Effector CD8-positive, alpha-beta T cell (primary cell): ENCODE results near the gene CPOX.

Experiments used
- DNase-seq: peaks from one replicate; lab custom pipeline; 2025; lab: John Stamatoyannopoulos, UW

Gene CPOX

GRCh38 chr3:98534734-98535133, 58.7 kb downstream of the CPOX start:
- DNase-seq: no peak

DNA sequence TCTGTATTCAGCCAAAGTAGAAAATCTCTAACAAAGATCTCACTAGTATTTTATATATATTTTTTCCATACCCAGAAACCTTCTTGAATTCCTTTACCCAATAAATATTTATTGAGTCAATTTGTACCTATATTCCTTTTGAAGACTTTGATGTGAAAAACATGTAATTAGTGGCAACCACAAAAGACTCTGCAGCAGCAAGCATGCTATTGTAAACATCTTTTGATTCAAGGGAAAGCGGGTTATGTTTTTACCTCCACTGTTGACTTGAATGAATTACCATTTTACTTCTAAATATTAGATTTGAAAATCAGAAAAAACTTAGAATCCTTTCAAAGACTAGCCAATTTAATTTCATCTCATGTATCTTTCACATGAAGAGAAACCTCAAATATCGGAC, 59.2 kb downstream of the CPOX start:
- no peak for DNase-seq

GRCh38 chr3:98532709-98533571, 60.5 kb downstream of the CPOX start:
- no peak for DNase-seq

GRCh38 chr3:98532275-98532637, 61.2 kb downstream of the CPOX start:
- no peak for DNase-seq

DNA sequence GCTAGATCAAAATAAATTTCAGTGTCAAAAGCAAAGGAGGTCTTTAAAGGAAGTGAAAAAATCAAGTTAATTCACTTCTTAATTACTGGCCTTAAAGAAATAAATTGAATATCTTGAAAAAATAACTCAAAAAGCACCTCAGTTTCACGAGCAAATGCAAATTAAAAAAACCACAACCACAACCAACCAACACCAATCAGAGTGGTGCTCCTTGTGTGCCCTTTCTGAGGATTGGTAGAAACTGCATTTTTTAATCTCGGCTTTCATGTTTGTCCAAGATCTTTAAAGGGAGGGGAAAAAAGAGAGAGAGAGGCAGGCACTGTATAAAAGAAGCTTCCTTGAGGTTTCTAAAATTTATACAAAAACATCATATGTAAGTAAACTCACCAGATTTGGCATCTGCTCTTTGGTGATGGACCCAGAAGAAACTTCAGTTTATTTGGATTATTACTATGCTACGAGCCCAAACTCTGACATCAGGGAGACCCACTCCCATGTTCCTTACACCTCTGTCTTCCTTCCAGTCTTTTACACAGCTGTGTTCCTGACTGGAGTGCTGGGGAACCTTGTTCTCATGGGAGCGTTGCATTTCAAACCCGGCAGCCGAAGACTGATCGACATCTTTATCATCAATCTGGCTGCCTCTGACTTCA, 61.7 kb downstream of the CPOX start, which contains the start of gene GPR15:
TSS of gene GPR15 (plus strand) at position 357 of the 653 bp plus-strand sequence. CDS start at position 413, 56 bp downstream.
- no peak for DNase-seq

- no peak for DNase-seq
These were observed 62.7 kb downstream of the CPOX start for GRCh38 chr3:98530676-98531075.

- DNase-seq: no peak
These were observed 63.5 kb downstream of the CPOX start for GRCh38 chr3:98529856-98530459.
